T-helper 1 cell treated with Interleukin-12 subunit alpha and Interleukin-12 subunit beta and Interleukin-4 antibody, amounts not matched to agents 30 μg/mL and 1 μg/mL, for 36 hours (primary cell): ENCODE results near the gene GLB1L2.
"Not testable (repeated sequence)": the region's sequence is repeated elsewhere in the genome, so short reads cannot be mapped to it uniquely, and the experiment has no call there.

Source experiments
- H3K27ac Mint-ChIP-seq: one replicate; pipeline ENCODE4 v1.8.0; 2021; ENCODE audit warnings: mild to moderate bottlenecking, mixed read lengths
- H3K27me3 Mint-ChIP-seq: one replicate; pipeline ENCODE4 v1.8.0; 2021; ENCODE audit warnings: low read depth, mixed read lengths
- H3K36me3 Mint-ChIP-seq: one replicate; pipeline ENCODE4 v1.8.0; 2021; ENCODE audit warnings: low read depth, mixed read lengths
- H3K4me1 Mint-ChIP-seq: one replicate; pipeline ENCODE4 v1.8.0; 2021; ENCODE audit warnings: low read depth, mixed read lengths
- H3K4me3 Mint-ChIP-seq: one replicate; pipeline ENCODE4 v1.8.0; 2021; ENCODE audit warnings: mild to moderate bottlenecking, moderate library complexity, mixed read lengths
- H3K9me3 Mint-ChIP-seq: one replicate; pipeline ENCODE4 v1.8.0; 2021; ENCODE audit warnings: mixed read lengths

GLB1L2 gene, protein sequence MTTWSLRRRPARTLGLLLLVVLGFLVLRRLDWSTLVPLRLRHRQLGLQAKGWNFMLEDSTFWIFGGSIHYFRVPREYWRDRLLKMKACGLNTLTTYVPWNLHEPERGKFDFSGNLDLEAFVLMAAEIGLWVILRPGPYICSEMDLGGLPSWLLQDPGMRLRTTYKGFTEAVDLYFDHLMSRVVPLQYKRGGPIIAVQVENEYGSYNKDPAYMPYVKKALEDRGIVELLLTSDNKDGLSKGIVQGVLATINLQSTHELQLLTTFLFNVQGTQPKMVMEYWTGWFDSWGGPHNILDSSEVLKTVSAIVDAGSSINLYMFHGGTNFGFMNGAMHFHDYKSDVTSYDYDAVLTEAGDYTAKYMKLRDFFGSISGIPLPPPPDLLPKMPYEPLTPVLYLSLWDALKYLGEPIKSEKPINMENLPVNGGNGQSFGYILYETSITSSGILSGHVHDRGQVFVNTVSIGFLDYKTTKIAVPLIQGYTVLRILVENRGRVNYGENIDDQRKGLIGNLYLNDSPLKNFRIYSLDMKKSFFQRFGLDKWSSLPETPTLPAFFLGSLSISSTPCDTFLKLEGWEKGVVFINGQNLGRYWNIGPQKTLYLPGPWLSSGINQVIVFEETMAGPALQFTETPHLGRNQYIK

GRCh38 chr11:134331354-134332188 lies at the start of gene GLB1L2:
TSS of gene GLB1L2 (plus strand) at chr11:134331988. CDS start at chr11:134332062, 74 bp downstream.
- no peaks in the 10 kb centered on the region for H3K9me3 Mint-ChIP-seq
- no peak within 1 kb of the TSS for H3K27ac Mint-ChIP-seq
- peaks cover 17% of the 10 kb centered on the region for H3K4me1 Mint-ChIP-seq
- no peaks in the 10 kb centered on the region for H3K36me3 Mint-ChIP-seq
- peak within 1 kb of the TSS; percentile 76 for H3K4me3 Mint-ChIP-seq
- peaks cover 54% of the 10 kb centered on the region for H3K27me3 Mint-ChIP-seq

DNA sequence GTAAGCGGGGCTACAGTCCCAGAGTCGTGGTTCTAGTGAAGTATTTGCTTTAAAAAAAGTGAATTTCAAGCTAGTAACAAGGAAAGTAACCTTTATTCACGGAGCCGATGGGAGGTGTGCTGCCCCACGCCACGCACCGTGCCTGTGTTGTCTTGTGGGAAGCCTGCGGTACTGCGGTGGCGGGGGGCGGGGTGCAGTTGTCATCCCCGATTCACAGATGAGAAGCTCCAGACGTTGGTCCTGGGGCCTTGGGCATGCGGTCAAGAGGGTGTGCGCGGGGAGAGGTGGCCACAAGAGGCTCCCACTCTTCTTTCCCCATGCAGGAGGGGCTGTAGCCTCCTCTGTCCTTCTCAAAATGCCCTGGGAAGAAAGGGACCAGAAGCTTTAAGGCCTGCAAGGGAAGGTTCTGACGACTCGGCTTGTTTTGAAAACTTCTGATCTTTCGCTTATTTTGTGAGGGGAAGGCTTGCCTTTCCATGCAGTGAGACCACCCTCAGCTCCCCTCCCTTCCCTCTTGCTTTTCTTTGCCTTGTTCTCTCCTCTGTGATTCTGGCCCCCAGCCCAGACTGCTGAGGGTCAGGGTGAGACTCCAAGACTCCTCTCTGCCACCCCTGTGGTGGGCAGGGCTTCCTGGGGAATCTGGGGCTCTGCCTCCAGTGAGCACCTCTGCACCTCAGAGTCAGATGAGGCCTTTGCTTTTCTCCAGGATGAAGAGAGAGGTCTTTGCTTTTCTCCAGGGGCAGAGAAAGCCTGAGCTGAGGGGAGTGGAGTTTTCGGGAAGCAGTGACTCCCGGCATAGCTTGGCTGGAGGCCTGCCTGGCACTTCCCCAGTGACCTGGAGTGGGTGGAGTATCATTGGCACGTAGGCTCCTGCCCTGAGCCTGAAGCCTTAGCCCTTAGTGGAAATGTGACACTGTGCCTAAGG lies 49.4 kb upstream of the GLB1L2 start:
- peaks cover 10% of the 10 kb centered on the region for H3K4me1 Mint-ChIP-seq
- peaks cover 11% of the 10 kb centered on the region for H3K36me3 Mint-ChIP-seq
- H3K27me3 Mint-ChIP-seq: no peaks in the 10 kb centered on the region
- H3K9me3 Mint-ChIP-seq: peaks cover 4% of the 10 kb centered on the region
- no peak overlapping the region for H3K4me3 Mint-ChIP-seq
- H3K27ac Mint-ChIP-seq: no peak overlapping the region

- H3K27ac Mint-ChIP-seq: no peak overlapping the region
- no peaks in the 10 kb centered on the region for H3K27me3 Mint-ChIP-seq
- H3K4me3 Mint-ChIP-seq: no peak overlapping the region
- H3K36me3 Mint-ChIP-seq: peaks cover 9% of the 10 kb centered on the region
- peaks cover under 1% of the 10 kb centered on the region for H3K9me3 Mint-ChIP-seq
- H3K4me1 Mint-ChIP-seq: peaks cover 9% of the 10 kb centered on the region
Measured at GRCh38 chr11:134283461-134284230, 48.1 kb upstream of the GLB1L2 start.

DNA sequence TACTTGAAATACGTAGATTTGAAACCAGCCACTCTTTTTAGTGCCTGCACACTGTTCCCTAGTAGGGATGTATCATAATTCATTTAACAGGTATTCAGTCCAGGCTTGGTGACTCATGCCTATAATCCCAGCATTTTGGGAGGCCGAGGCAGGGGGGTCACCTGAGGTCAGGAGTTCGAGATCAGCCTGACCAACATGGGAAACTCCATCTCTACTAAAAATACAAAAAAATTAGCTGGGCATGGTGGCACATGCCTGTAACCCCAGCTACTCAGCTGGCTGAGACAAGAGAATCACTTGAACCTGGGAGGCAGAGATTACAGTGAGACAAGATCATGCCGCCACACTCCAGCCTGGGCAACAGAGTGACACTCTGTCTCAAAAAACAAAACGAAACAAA lies 47.4 kb upstream of the GLB1L2 start:
- not testable (repeated sequence) for H3K9me3 Mint-ChIP-seq, H3K27ac Mint-ChIP-seq

GRCh38 chr11:134287561-134287960 lies 44.2 kb upstream of the GLB1L2 start:
- H3K27ac Mint-ChIP-seq: no peak overlapping the region
- no peak overlapping the region for H3K4me3 Mint-ChIP-seq
- peaks cover 3% of the 10 kb centered on the region for H3K36me3 Mint-ChIP-seq
- H3K27me3 Mint-ChIP-seq: no peaks in the 10 kb centered on the region
- no peaks in the 10 kb centered on the region for H3K9me3 Mint-ChIP-seq
- peaks cover 3% of the 10 kb centered on the region for H3K4me1 Mint-ChIP-seq

More for the DNA sequence above, 47.4 kb upstream of the GLB1L2 start:
- not testable (repeated sequence) for H3K4me1 Mint-ChIP-seq, H3K27me3 Mint-ChIP-seq, H3K36me3 Mint-ChIP-seq, H3K4me3 Mint-ChIP-seq

DNA sequence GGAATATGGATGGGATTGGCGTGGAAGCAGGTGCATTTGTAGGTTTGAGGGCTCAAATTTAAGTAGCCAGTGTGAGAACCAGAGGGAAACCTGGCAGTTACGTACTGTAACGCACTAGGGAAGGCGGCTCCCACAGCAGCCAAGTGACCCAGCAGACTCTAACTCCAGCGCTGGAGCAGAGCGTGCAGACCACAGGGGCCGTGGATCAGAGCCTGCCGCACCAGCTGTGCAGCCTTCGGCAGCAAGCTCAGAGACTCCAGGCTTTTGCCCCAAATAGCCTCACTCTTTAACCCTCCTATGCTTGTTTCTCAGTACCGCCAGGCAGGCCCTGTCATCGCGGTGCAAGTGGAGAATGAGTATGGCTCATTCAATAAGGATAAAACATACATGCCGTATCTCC lies 43.3 kb upstream of the GLB1L2 start:
- Mint-ChIP-seq H3K36me3 (peaks cover 3% of the 10 kb centered on the region), H3K27ac (no peak overlapping the region), H3K27me3 (no peaks in the 10 kb centered on the region), H3K4me1 (peaks cover 3% of the 10 kb centered on the region), H3K4me3 (no peak overlapping the region), H3K9me3 (no peaks in the 10 kb centered on the region)

- Mint-ChIP-seq H3K4me1 (peaks cover 3% of the 10 kb centered on the region), H3K27me3 (no peaks in the 10 kb centered on the region), H3K36me3 (no peaks in the 10 kb centered on the region), H3K27ac (no peak overlapping the region), H3K4me3 (no peak overlapping the region), H3K9me3 (no peaks in the 10 kb centered on the region)
Measured at GRCh38 chr11:134289167-134289566, 42.6 kb upstream of the GLB1L2 start.

GRCh38 chr11:134289789-134290188 lies 42.0 kb upstream of the GLB1L2 start:
- no peak overlapping the region for H3K27ac Mint-ChIP-seq
- H3K9me3 Mint-ChIP-seq: no peaks in the 10 kb centered on the region
- H3K36me3 Mint-ChIP-seq: peaks cover 4% of the 10 kb centered on the region
- no peaks in the 10 kb centered on the region for H3K27me3 Mint-ChIP-seq
- H3K4me3 Mint-ChIP-seq: no peak overlapping the region
- peaks cover 3% of the 10 kb centered on the region for H3K4me1 Mint-ChIP-seq

DNA sequence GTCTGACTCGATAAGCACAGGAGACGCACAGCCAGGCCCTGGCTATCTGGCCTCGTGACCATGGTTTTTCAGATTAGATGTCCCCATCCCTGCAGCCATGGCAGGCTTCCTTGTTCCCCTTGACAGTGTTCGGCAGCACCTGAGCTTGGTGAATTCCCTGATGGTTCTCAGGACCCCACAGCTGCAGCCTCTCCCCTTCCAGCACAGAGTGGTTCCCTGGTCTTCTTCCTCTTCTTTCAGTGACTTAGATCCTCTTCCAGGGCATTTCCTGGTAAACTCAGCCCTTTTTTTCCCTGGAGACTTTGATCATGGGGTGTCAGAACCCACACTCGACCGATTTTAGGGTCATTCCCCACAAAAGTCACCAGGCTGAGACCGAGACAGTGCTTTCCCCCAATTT lies 41.1 kb upstream of the GLB1L2 start:
- H3K9me3 Mint-ChIP-seq: no peaks in the 10 kb centered on the region
- H3K4me3 Mint-ChIP-seq: no peak overlapping the region
- peaks cover 7% of the 10 kb centered on the region for H3K36me3 Mint-ChIP-seq
- H3K27me3 Mint-ChIP-seq: no peaks in the 10 kb centered on the region
- H3K4me1 Mint-ChIP-seq: peaks cover 3% of the 10 kb centered on the region
- no peak overlapping the region for H3K27ac Mint-ChIP-seq

GRCh38 chr11:134291196-134291595 lies 40.6 kb upstream of the GLB1L2 start:
- Mint-ChIP-seq H3K4me3 (no peak overlapping the region), H3K4me1 (peaks cover 3% of the 10 kb centered on the region), H3K27me3 (no peaks in the 10 kb centered on the region), H3K36me3 (peaks cover 10% of the 10 kb centered on the region), H3K27ac (no peak overlapping the region), H3K9me3 (no peaks in the 10 kb centered on the region)

DNA sequence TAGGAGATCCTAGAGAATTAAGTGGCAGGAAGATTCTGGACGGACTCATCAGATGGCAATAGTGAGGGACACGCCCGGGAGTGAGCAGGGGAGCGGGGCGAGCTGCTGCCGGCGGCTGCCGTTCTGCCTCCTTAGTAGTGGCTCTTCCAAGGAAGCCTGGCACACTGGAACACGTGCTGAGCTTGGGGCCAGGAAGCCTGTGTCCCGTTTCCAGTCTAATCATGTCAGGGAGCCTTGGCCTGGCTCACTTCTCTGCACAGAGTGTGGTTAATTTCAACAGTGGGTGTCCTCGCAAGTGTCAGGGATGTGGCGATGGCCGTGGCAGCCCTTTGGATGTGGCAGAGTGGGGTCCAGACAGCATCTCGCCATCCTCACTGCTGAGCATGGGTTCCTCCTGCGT lies 39.1 kb upstream of the GLB1L2 start:
- Mint-ChIP-seq H3K27me3 (no peaks in the 10 kb centered on the region), H3K9me3 (no peaks in the 10 kb centered on the region), H3K4me1 (peaks cover 3% of the 10 kb centered on the region), H3K27ac (no peak overlapping the region), H3K4me3 (no peak overlapping the region), H3K36me3 (peaks cover 10% of the 10 kb centered on the region)

DNA sequence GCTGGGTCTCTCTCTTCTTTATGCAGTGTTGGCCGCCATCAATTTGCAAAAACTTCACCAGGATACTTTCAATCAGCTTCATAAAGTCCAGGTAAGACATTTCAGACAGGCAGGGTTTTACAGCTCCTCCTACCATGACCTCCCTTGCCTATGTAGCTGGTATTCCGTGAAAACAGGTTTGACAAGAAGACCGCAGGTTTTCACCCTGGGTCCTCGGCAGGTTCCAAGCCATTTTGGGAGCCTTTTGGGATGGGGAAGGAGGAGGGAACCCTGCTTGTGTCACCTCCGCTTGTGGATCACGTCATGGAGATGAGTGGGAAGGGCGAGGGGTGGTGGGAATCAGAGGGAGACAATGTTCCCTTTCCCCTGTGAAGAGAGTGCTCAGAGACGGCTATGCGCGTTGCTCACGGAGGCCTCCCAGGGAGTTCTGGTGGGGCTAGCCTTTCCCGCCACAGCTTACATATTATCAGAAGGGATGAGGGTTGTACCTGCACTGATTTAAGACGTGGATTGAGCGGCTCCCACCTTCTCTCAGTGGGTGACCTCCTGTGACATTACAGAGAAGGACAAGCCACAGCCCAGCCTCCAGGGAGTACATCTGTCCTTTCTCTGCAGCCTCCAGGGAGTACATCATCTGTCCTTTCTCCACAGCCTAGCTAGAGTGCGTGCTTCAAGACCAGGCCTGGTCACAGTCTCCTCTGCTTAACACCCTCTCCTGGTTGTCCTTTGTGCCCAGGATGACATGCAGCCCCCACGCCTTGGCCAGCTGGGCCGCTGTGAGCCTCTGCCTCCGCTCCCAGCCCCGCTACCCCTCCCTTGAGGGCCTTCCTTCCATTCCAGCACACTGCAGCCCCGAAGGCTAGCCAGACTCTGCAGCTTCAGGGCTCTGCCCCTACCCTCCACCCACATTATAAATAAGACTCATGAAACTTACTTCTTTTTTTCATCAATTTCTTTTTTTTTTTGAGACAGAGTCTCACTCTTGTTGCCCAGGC lies 38.4 kb upstream of the GLB1L2 start:
- H3K4me3 Mint-ChIP-seq: no peak overlapping the region
- H3K9me3 Mint-ChIP-seq: no peaks in the 10 kb centered on the region
- H3K4me1 Mint-ChIP-seq: peaks cover 3% of the 10 kb centered on the region
- H3K27me3 Mint-ChIP-seq: no peaks in the 10 kb centered on the region
- no peak overlapping the region for H3K27ac Mint-ChIP-seq
- H3K36me3 Mint-ChIP-seq: peaks cover 10% of the 10 kb centered on the region
